GM18517 (cell line): ENCODE results near the gene RASGRP2.

Source experiments
- ATAC-seq: cut with Tn5 transposase; IDR thresholded peaks from one replicate; pipeline ENCODE4 v1.9.1; 2021; ENCODE audit warnings: mild to moderate bottlenecking, moderate library complexity; ENCODE audit not compliant: unreplicated experiment

The RASGRP2 gene

GRCh38 chr11:64743591-64744543 is at the start of gene RASGRP2:
Gene RASGRP2, minus strand, starts transcription at chr11:64744142. Its CDS starts 1,276 bp downstream, at chr11:64742866.
- ATAC-seq: no peak

GRCh38 chr11:64792482-64792881 is 48.5 kb upstream of the RASGRP2 start:
- no peak for ATAC-seq

DNA sequence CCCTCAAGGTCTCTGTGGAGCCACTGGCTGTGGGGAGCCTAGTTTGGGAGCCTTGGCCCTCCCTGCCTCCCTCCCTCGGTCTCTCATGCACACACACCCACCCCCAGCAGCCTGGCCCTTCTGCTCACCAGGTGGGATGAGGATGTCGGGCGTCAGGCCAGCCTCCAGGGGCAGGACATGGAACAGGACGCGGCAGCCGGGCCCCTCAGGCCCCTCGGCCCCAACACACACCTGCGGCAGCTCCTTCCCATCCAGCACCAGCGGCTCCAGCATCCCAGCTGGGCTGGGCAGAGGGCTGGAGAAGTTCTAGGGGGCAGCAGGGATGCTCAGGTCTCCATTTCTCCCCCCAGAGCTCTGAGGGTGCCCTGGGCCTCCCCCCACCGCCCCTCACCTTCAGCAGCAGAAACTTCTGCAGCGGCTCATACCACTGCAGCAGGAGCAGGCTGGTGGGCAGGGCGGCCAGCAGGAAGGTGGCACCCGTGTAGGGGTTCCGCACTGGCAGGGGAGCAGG is 47.9 kb upstream of the RASGRP2 start:
- ATAC-seq: no peak

DNA sequence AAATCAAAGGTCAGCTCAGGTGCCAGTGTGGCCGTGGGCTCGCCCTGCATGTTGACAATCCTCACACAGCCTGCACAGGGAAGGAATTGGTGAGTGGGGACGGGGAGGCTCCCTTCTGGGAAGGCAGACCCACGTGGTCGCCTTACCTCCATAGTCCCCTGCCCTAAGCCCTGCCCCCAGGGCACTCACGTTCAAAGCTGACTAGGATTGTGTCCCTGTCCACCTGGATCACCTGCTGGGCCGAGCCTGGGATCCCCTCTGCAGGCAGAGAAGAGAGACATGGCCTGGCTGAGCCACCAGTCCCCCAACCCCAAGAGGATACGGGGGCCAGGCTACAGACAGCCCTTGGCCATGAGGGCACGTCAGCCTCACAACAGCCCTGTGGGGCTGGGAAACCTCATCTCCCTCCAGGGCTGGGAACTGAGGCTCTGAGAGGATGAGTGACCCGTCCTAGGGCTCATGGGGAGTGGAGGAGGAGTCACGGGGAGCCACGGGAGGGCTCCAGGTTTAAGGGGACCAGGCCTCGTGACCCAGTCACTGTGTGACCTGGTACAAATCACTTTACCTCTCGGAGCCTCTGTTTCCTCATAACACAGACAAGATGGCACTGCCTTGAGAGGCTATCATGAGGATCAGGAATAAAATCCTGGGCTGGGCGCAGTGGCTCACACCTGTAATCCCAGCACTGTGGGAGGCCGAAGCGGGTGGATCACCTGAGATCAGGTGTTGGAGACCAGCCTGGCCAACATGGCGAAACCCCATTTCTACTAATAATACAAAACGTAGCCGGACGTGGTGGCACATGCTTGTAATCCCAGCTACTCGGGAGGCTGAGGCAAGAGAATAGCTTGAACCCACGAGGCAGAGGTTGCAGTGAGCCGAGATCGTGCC is 46.5 kb upstream of the RASGRP2 start:
- no peak for ATAC-seq

DNA sequence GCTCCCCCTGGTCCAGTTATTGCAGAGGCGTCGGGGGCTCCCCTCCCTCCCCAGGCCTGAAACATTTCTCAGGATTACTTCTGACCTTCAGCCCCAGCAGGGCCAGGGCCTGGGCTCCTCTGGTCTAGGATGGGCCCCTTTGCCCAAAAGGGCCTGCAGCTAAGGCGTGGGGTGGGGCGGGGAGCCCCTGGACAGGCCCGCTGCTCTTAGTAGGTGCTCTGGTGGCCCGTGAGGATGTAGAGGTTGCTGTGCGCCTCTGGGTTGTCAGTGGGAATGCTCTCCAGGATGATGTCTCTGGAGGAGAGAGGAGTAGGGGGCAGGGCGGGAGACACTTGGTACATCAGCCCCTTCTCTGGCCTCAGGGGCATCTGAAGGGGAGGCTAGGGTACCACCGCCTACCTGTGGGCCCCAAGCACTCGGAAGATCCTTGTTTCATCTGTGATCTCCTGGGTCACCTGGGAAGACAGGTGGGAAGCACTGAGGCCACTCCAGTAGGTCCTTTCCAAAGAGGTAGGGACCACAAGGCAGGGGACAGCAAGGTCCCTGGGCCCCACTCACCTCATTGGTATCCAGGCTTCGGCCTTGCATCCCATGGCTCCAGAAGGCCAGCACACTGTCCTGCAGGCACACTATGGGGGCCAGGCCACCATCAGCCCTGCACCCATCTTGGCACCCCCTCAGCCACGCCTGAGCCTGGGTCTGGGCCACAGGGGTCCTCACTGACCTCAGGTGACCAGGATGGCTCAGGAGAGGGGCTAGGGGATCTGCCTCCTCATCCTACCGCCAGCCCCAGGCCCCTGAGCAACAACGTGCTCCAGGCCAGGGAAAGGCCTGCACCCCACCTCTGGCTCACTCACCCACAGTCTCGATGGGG is 45.6 kb upstream of the RASGRP2 start:
- ATAC-seq: no peak

DNA sequence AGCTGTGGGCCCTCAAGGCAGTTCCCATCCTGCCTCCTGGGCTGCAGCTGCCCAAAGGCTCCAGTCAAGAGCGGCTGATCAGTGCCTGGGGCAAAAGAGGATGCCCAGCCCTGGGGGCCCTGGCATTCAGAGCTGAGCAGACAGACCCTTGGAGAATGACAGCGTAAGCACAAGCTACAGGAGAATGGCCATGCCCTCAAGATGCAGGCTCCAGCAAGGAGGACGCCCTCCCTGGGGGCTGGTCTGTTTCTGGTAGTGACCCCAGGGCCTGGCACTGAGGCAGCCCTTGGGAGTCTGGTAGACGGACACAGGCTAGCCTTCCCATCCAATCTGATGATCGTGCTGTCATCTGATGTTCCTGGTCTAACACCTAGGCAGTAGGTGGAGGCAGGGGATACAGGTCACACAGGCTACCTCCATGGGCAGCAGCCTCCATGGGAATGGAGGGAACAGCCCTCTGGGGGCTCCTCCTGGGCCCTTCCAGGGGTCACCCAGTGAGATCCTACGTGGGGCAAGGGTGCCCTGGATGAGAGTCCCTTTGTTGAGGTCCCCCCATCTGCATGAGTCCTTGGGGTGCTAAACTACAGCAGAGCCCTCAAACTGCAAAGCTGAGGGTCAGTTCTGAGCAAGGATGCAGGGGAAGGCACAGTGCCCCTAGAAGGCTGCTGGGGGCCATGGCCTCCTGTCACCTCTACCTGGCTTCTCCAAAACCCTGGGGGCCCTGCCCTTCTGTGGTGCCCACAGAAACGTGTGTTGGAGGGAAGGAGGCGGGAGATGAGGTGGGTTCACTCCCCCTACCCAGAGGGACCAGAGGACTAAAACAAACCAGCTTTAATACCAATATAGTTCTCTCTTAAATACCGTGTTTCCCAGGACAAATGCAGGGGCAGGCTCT is 44.6 kb upstream of the RASGRP2 start:
- ATAC-seq: no peak

GRCh38 chr11:64787526-64788320 is 43.8 kb upstream of the RASGRP2 start:
- no peak for ATAC-seq

GRCh38 chr11:64786308-64786707 is 42.4 kb upstream of the RASGRP2 start:
- no peak for ATAC-seq

DNA sequence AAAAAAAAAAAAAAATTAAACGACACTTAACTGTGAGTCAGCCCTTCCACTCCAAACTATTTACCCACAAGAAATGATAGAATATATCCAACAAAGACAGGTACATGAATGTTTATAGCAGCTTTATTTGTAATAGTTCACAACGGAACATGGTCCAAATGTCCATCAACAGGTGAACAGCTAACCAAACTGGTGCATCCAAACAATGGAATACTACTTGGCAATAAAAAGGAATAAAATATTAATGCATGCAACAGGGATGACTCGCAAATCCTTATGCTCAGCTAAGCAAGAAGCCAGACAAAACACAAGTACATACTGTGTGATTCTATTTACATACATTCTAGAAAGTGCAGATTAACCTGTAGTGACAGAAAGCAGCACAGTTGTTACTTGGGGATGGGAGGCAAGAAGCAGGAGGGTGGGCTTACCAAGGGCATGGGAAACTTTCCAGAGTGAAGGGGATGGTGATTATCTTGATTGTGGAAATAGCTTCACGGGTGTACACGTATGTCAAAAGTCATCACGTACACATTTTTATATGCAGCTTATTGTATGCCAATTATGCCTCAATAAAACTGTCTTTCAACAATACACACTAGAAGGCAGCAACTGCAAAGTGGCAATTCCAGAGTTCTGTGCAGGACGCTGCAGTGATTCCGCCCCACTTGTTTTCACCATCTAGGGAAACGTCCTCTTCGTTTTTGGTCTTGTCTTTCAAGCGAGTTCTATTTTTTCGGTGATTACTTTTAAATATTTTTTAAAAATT is 41.1 kb upstream of the RASGRP2 start:
- no peak for ATAC-seq

DNA sequence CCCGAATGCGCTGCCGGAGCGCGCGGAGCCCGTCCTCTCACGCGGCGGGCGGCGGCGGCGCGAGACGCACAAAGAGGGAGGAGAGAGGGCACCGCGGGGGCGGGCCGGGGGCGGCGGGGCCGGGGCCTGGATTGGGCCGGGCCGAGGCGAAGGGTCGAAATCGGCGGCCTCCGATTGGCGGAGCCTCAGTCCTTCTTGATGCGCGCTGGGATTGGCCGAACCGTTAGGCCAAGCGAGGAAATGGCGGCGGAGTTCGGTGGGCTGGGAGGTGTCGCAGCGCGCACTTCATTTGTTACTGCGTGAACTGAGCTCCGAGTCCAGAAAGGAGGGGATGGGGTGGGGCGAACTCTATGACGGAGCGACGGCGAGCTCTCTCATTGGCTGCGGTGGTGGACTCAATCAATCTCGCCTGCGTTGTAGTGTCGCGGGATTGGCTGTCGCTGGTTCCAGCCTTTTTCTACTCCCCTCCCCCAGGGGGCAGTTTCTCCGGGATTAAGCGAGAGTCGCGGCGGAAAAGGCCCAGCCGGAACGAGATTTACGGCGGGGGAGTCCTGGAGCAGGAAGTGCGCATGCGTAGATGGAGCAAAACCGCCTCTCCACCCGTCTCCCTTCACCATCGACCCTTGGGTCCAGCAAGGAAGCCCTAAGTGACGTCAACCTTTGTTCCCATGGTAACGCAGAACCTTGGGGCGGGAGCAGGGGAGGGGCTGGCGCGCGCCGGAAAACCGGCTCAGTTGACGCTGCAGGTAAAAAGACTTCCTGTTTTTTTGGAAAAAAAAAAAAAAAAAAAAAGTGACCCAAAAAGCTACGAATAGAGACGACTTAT is 34.7 kb upstream of the RASGRP2 start, which contains the start of gene SF1:
Gene SF1 (minus strand): TSS at position 70 of the 826 bp plus-strand sequence. CDS start 150 bp downstream, outside the sequence.
- peak; percentile 82 for ATAC-seq

GRCh38 chr11:64778223-64778472 is 34.2 kb upstream of the RASGRP2 start:
- peak; percentile 5 for ATAC-seq

DNA sequence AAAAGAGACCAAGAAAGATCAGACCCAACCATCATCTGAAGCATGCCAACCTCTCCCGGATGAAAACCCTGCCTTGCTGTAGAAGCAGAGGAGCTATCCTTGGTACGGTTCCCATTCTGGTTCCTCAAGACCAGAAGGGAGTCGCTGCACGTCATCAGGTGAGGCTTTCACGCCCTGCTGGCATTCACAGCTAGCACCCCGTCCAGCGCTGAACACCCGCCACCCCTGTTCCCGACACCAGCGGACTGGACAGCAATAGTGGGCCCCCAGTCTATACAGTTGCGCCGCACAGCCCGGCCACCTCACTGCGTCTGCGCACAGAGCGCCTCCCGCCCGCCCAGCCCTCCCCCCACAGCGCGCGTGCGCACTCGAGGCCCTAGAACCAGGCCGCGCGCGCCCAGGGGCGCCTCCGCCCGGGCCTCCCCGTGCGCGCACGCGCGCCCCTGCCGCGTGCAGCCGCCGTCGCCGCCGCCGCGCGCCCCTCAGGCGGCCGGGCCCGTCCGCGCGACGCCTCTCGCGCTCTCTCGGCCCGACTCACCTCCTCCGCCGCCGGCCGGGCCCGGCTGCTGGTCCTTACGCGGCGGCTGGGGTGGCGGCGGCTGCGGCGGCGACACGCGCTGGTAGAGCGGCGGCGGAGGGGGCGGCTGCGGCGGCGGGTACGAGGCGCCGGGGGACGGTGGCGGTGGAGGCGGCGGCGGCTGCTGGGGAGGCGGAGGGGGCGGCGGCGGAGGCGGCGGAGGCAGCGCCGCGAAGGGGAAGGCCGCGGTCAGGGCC is 33.7 kb upstream of the RASGRP2 start:
- ATAC-seq: no peak

DNA sequence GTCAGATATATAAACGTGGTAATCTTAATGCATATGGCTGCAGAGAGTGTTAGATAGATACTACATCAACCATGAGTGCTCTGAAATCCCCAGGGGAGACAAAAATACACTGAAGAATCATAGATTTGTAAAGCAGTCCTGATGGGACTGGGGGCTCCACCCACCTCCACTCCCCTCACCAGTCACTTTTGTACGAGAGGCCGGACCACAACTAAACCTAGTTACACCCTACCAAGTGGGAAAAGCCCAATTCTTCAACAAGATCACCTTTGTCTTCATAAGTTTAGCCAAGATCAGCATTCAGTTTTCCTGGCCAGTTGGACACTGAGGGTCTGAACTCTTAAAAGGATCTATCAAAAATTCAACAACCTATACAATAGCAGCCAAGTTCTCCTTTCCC is 32.9 kb upstream of the RASGRP2 start:
- no peak for ATAC-seq

DNA sequence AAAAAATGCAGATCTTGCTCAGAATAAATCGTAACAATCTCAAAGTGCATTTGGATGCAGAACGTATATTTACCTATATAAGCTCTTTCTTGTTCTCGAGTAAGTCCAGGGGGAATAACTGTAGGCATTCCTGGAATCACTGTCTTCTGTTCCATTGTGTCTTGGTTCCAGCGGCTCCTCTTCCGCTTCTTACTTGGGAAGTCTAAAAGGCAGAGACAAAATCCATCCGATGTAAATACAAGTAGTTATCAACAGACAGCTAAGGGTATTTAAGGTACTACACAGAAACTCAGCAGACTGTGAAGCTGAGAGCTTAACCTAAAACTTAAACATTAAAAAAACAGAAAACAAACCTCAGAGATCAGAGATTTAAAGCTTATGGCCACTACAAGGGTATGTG is 32.5 kb upstream of the RASGRP2 start:
- ATAC-seq: no peak

DNA sequence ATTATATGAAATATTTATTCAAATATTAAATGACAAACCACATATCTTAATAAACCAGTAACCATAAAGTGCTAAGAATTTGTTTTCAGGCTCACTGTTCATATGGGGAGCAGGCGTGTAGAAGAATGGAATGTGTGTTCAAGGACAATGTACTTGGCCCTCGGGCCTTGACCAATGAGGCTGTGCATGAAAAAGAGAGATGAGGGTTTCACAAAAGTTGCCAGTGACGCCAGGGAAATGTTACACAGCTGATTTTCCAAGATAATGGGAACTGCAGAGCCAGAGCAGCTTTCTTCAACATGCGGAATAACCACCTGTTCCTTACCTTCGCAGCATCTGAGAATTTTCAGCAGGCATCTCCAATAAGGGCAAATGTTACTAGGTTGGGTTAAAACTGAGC is 30.2 kb upstream of the RASGRP2 start:
- ATAC-seq: no peak

GRCh38 chr11:64772303-64773018 is 28.5 kb upstream of the RASGRP2 start:
- no peak for ATAC-seq
